Lower leg skin (tissue), 3 donors: ENCODE results near the gene MAD1L1.

Experiments
- POLR2A ChIP-seq, 2 donors: fragments of 450-650 bp; IDR thresholded peaks; one replicate each; pipeline ENCODE4 v1.6.1; 2016 to 2017; ENCODE audit warnings: antibody characterized with exemption in 2 of 2, mild to moderate bottlenecking in 1 of 2, moderate library complexity in 1 of 2
- TF ChIP-seq, protein P1 (sequence below), 3 donors: fragments of 450-650 bp; IDR thresholded peaks; one replicate each; pipeline ENCODE4 v1.5.1; 2016; ENCODE audit warnings: antibody characterized with exemption in 3 of 3, mild to moderate bottlenecking in 3 of 3, moderate library complexity in 2 of 3

DNA sequence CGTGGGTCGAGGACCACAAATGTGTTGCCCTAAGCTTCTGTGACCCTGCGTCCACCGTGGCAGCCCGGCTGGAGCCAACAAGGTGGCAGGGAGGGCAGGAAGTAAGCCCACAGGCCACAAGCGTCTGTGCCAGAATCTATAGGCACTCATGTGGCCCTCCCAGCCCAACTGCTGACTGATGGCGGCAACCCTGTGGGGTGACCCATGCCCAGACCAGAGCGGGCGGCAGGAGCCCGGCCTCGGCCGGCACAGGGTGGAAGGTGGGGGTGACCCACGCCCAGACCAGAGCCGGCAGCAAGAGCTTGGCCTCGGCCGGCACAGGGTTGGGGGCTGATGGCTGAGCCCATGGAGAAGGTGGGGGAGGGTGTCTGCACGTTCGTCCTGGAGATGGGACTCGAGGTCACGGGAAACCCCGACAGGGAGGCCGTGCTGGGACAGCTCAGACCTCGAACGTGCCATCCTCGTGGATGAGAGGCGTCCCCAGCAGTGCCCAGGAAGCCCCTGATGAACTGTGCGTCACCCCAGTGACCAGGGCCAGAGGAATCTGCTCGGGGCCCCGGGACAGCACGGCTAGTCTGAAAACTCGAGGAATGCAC, 381.7 kb downstream of the MAD1L1 start:
- TF ChIP-seq, protein P1, sequence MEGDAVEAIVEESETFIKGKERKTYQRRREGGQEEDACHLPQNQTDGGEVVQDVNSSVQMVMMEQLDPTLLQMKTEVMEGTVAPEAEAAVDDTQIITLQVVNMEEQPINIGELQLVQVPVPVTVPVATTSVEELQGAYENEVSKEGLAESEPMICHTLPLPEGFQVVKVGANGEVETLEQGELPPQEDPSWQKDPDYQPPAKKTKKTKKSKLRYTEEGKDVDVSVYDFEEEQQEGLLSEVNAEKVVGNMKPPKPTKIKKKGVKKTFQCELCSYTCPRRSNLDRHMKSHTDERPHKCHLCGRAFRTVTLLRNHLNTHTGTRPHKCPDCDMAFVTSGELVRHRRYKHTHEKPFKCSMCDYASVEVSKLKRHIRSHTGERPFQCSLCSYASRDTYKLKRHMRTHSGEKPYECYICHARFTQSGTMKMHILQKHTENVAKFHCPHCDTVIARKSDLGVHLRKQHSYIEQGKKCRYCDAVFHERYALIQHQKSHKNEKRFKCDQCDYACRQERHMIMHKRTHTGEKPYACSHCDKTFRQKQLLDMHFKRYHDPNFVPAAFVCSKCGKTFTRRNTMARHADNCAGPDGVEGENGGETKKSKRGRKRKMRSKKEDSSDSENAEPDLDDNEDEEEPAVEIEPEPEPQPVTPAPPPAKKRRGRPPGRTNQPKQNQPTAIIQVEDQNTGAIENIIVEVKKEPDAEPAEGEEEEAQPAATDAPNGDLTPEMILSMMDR (IDR thresholded peaks at IDR 0.05): no peak
- no peak for TF ChIP-seq POLR2A (IDR thresholded peaks at IDR 0.05)
